ENCODE data around the gene USP35.

- TF ChIP-seq, protein P1, sequence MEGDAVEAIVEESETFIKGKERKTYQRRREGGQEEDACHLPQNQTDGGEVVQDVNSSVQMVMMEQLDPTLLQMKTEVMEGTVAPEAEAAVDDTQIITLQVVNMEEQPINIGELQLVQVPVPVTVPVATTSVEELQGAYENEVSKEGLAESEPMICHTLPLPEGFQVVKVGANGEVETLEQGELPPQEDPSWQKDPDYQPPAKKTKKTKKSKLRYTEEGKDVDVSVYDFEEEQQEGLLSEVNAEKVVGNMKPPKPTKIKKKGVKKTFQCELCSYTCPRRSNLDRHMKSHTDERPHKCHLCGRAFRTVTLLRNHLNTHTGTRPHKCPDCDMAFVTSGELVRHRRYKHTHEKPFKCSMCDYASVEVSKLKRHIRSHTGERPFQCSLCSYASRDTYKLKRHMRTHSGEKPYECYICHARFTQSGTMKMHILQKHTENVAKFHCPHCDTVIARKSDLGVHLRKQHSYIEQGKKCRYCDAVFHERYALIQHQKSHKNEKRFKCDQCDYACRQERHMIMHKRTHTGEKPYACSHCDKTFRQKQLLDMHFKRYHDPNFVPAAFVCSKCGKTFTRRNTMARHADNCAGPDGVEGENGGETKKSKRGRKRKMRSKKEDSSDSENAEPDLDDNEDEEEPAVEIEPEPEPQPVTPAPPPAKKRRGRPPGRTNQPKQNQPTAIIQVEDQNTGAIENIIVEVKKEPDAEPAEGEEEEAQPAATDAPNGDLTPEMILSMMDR (IDR thresholded peaks at IDR 0.05; ENCODE audit: insufficient read depth, low read length, poor library complexity, severe bottlenecking), result no peak
- TF ChIP-seq EZH2phosphoT487 (conservative IDR thresholded peaks at IDR 0.05; ENCODE audit: low read length), result no peak
These were observed 19.8 kb downstream of the USP35 start for GRCh38 chr11:78208257-78209165.
